H9 (cell line): ENCODE results near the gene PGA3. TPM values are rescaled to one million over a fixed set of nuclear protein-coding genes. Genes with fewer than 3 reads are reported as not detected.

Experiments used
- DNase-seq: peaks from one replicate; pipeline ENCODE4 v3.0.0-alpha.2; 2017
- H2AFZ ChIP-seq: one replicate; pipeline ENCODE4 v1.6.1; 2013; ENCODE audit warnings: mild to moderate bottlenecking, low read length, control low read depth, moderate library complexity
- H2AK5ac ChIP-seq: 2 replicates; pipeline ENCODE4 v1.6.1; 2013; ENCODE audit warnings: low read length, control low read depth, mixed read lengths; ENCODE audit not compliant: insufficient read length
- H2BK120ac ChIP-seq: one replicate; pipeline ENCODE4 v1.6.1; 2013; ENCODE audit warnings: low read depth, mild to moderate bottlenecking, low read length, control low read depth, inconsistent platforms; ENCODE audit not compliant: poor library complexity, severe bottlenecking
- H2BK12ac ChIP-seq: 2 replicates; pipeline ENCODE4 v1.6.1; 2013; ENCODE audit warnings: low read length, control low read depth, mixed read lengths, low read depth; ENCODE audit not compliant: insufficient read length
- H2BK15ac ChIP-seq: 2 replicates; pipeline ENCODE4 v1.6.1; 2013; ENCODE audit warnings: low read depth, low read length, control low read depth
- H2BK20ac ChIP-seq: one replicate; pipeline ENCODE4 v1.6.1; 2013; ENCODE audit warnings: low read depth, mild to moderate bottlenecking, low read length, control low read depth, inconsistent platforms; ENCODE audit not compliant: poor library complexity, severe bottlenecking
- H2BK5ac ChIP-seq: 2 replicates; pipeline ENCODE4 v1.6.1; 2013; ENCODE audit warnings: low read length, control low read depth, mixed read lengths; ENCODE audit not compliant: insufficient read length
- H3K14ac ChIP-seq: 2 replicates; pipeline ENCODE4 v1.6.1; 2013; ENCODE audit warnings: low read length, control low read depth; ENCODE audit not compliant: insufficient read depth
- H3K18ac ChIP-seq: 2 replicates; pipeline ENCODE4 v1.6.1; 2013; ENCODE audit warnings: low read depth, mild to moderate bottlenecking, mixed read lengths, low read length, control low read depth; ENCODE audit not compliant: insufficient read length
- H3K23ac ChIP-seq: 2 replicates; pipeline ENCODE4 v1.6.1; 2013; ENCODE audit warnings: low read length, control low read depth, mixed read lengths, low read depth; ENCODE audit not compliant: insufficient read length
- H3K23me2 ChIP-seq: 2 replicates; pipeline ENCODE4 v1.6.1; 2013; ENCODE audit warnings: low read depth, mild to moderate bottlenecking, mixed read lengths, low read length, control low read depth; ENCODE audit not compliant: insufficient read length, poor library complexity, severe bottlenecking
- H3K27ac ChIP-seq: 2 replicates; pipeline ENCODE4 v1.5.1; 2013; ENCODE audit warnings: low read length, control low read depth, mixed read lengths, low read depth; ENCODE audit not compliant: insufficient read length
- H3K27me3 ChIP-seq: 2 replicates; pipeline ENCODE4 v1.6.1; 2013; ENCODE audit warnings: low read length, control low read depth, inconsistent platforms; ENCODE audit not compliant: insufficient read depth
- H3K4ac ChIP-seq: 2 replicates; pipeline ENCODE4 v1.6.1; 2013; ENCODE audit warnings: low read depth, mild to moderate bottlenecking, control low read depth, inconsistent platforms, low read length, moderate library complexity
- H3K4me1 ChIP-seq: 2 replicates; pipeline ENCODE4 v1.6.1; 2013; ENCODE audit warnings: low read length, control low read depth, inconsistent platforms; ENCODE audit not compliant: insufficient read depth
- H3K4me2 ChIP-seq: 2 replicates; pipeline ENCODE4 v1.6.1; 2013; ENCODE audit warnings: low read length, control low read depth, mixed read lengths; ENCODE audit not compliant: insufficient read length, insufficient read depth
- H3K56ac ChIP-seq: 2 replicates; pipeline ENCODE4 v1.6.1; 2013; ENCODE audit warnings: low read depth, mild to moderate bottlenecking, mixed read lengths, low read length, control low read depth; ENCODE audit not compliant: insufficient read length
- H3K79me1 ChIP-seq: 2 replicates; pipeline ENCODE4 v1.6.1; 2013; ENCODE audit warnings: low read depth, mild to moderate bottlenecking, moderate library complexity, low read length, control low read depth, inconsistent platforms; ENCODE audit not compliant: insufficient read depth, poor library complexity, severe bottlenecking
- H3K79me2 ChIP-seq: 2 replicates; pipeline ENCODE4 v1.6.1; 2013; ENCODE audit warnings: low read length, control low read depth, inconsistent platforms; ENCODE audit not compliant: insufficient read depth
- H3K9ac ChIP-seq: 2 replicates; pipeline ENCODE4 v1.6.1; 2013; ENCODE audit warnings: low read length, control low read depth, mixed read lengths; ENCODE audit not compliant: insufficient read length; ENCODE audit errors: extremely low read depth
- H3K9me3 ChIP-seq: one replicate; pipeline ENCODE4 v1.6.1; 2013; ENCODE audit warnings: low read depth, low read length, inconsistent platforms; ENCODE audit not compliant: control insufficient read depth
- H3T11ph ChIP-seq: one replicate; pipeline ENCODE4 v1.6.1; 2013; ENCODE audit warnings: mild to moderate bottlenecking, low read length, control low read depth, inconsistent platforms
- H4K20me1 ChIP-seq: one replicate; pipeline ENCODE4 v1.6.1; 2013; ENCODE audit not compliant: control insufficient read depth, insufficient read length, insufficient read depth
- H4K5ac ChIP-seq: 2 replicates; pipeline ENCODE4 v1.6.1; 2013; ENCODE audit warnings: low read depth, mild to moderate bottlenecking, mixed read lengths, low read length, control low read depth; ENCODE audit not compliant: insufficient read length
- H4K8ac ChIP-seq: replicated peaks from 2 replicates; pipeline ENCODE4 v1.6.1; 2013; ENCODE audit warnings: low read length, control low read depth, mixed read lengths, low read depth; ENCODE audit not compliant: insufficient read length
- H4K91ac ChIP-seq: 2 replicates; pipeline ENCODE4 v1.6.1; 2013; ENCODE audit warnings: low read depth, mild to moderate bottlenecking, moderate library complexity, mixed read lengths, low read length, control low read depth; ENCODE audit not compliant: insufficient read length
- H3K27ac Mint-ChIP-seq, 3 experiments: 2 replicates in 2 of 3; 3 replicates in 1 of 3; pipeline ENCODE4 v1.8.0; 2020 to 2021; ENCODE audit warnings: mixed read lengths in 3 of 3, mild to moderate bottlenecking in 1 of 3, moderate library complexity in 1 of 3
- H3K27me3 Mint-ChIP-seq: 2 replicates; pipeline ENCODE4 v1.8.0; 2021; ENCODE audit warnings: low read depth, mild to moderate bottlenecking, moderate library complexity, mixed read lengths
- H3K36me3 Mint-ChIP-seq, 3 experiments: 2 replicates in 2 of 3; 3 replicates in 1 of 3; pipeline ENCODE4 v1.8.0; 2020 to 2021; ENCODE audit warnings: low read depth in 3 of 3, mixed read lengths in 3 of 3; ENCODE audit not compliant: insufficient read depth in 1 of 3
- H3K4me1 Mint-ChIP-seq, 2 experiments: 2 replicates each; pipeline ENCODE4 v1.8.0; 2020; ENCODE audit warnings: mixed read lengths in 2 of 2
- H3K4me3 Mint-ChIP-seq, 2 experiments: 2 replicates in 1 of 2; 3 replicates in 1 of 2; pipeline ENCODE4 v1.8.0; 2020 to 2021; ENCODE audit warnings: mild to moderate bottlenecking in 2 of 2, mixed read lengths in 2 of 2, moderate library complexity in 1 of 2
- H3K9me3 Mint-ChIP-seq, 2 experiments: 2 replicates in 1 of 2; 3 replicates in 1 of 2; pipeline ENCODE4 v1.8.0; 2020; ENCODE audit warnings: mild to moderate bottlenecking in 2 of 2, mixed read lengths in 2 of 2, moderate library complexity in 1 of 2
- WGBS: extraction: QIAGEN DNeasy Blood & Tissue Kit; methylation state at CpG from one replicate; pipeline ENCODE4 v1.1.7; 2013; ENCODE audit warnings: missing lambda C conversion rate, low lambda C conversion rate, mixed read lengths; ENCODE audit not compliant: insufficient read length; ENCODE audit errors: extremely low coverage; 5-methylcytosine and 5-hydroxymethylcytosine counted together
- total RNA-seq: library from RNA; stranded (reverse); gene quantifications from 2 replicates; pipeline ENCODE4 v1.2.1, GENCODE V29; 2021
- TF ChIP-seq, protein P1 (sequence below): fragments of 200-600 bp; sonication (generic); conservative IDR thresholded peaks from 3 replicates; pipeline ENCODE4 v1.8.0; 2021; ENCODE audit warnings: antibody characterized with exemption, mild to moderate bottlenecking

The PGA3 gene
- total RNA-seq, 1 experiment from 2014 or later = not detected

GRCh38 chr11:61153593-61154095, 49.7 kb upstream of the PGA3 start:
- no peaks in the 10 kb centered on the region for H4K20me1 ChIP-seq
- TF ChIP-seq, protein P1, sequence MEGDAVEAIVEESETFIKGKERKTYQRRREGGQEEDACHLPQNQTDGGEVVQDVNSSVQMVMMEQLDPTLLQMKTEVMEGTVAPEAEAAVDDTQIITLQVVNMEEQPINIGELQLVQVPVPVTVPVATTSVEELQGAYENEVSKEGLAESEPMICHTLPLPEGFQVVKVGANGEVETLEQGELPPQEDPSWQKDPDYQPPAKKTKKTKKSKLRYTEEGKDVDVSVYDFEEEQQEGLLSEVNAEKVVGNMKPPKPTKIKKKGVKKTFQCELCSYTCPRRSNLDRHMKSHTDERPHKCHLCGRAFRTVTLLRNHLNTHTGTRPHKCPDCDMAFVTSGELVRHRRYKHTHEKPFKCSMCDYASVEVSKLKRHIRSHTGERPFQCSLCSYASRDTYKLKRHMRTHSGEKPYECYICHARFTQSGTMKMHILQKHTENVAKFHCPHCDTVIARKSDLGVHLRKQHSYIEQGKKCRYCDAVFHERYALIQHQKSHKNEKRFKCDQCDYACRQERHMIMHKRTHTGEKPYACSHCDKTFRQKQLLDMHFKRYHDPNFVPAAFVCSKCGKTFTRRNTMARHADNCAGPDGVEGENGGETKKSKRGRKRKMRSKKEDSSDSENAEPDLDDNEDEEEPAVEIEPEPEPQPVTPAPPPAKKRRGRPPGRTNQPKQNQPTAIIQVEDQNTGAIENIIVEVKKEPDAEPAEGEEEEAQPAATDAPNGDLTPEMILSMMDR = no peak
- DNase-seq = no peak
- WGBS = no CpG with 5 or more reads among the region's 2 CpGs
- H3K4ac ChIP-seq = no peak overlapping the region
- H3K4me1 ChIP-seq = no peaks in the 10 kb centered on the region
- no peak overlapping the region for H3K14ac ChIP-seq
- no peak overlapping the region for H2BK5ac ChIP-seq
- H3K9ac ChIP-seq = no peak overlapping the region
- Mint-ChIP-seq H3K36me3 (peaks cover 9 to 26% (median 20%) of the 10 kb centered on the region in 3 experiments), H3K9me3 (peaks cover 3 to 11% of the 10 kb centered on the region in 2 experiments; a peak in 3 of 5 replicates), H3K27ac (peak overlapping the region in 1 of 3 experiments; percentile 34; a peak in 2 of 7 replicates), H3K4me3 (no peak overlapping the region), H3K4me1 (peaks cover 49 to 60% of the 10 kb centered on the region in 2 experiments), H3K27me3 (no peaks in the 10 kb centered on the region)
- H3K27me3 ChIP-seq = no peaks in the 10 kb centered on the region
- no peak overlapping the region for H3K27ac ChIP-seq
- H2AFZ ChIP-seq = no peak overlapping the region
- H3K79me1 ChIP-seq = peaks cover 3% of the 10 kb centered on the region
- H2BK120ac ChIP-seq = no peak overlapping the region
- H2BK15ac ChIP-seq = no peak overlapping the region
- no peak overlapping the region for H2BK20ac ChIP-seq
- no peak overlapping the region for H4K5ac ChIP-seq
- H3K9me3 ChIP-seq = no peaks in the 10 kb centered on the region
- no peak overlapping the region for H4K91ac ChIP-seq
- H3T11ph ChIP-seq = no peak overlapping the region
- no peak overlapping the region for H3K56ac ChIP-seq
- no peak overlapping the region for H3K4me2 ChIP-seq
- no peak overlapping the region for H2BK12ac ChIP-seq
- H3K23ac ChIP-seq = no peak overlapping the region
- no peak overlapping the region for H4K8ac ChIP-seq
- no peak overlapping the region for H3K18ac ChIP-seq
- peaks cover 3% of the 10 kb centered on the region; the same call in 1 of the 2 replicates for H3K79me2 ChIP-seq
- H3K23me2 ChIP-seq = no peaks in the 10 kb centered on the region
- no peak overlapping the region for H2AK5ac ChIP-seq
